Activated T-cell treated with anti-CD3 and anti-CD28 coated beads, Interleukin-2, amount 50 U/mL, for 48 hours (primary cell): ENCODE data around the gene WDR77.

Experiments
- DNase-seq, 2 experiments: peaks; one replicate each; pipeline ENCODE4 v3.0.0-alpha.2; 2020

The WDR77 gene

DNA sequence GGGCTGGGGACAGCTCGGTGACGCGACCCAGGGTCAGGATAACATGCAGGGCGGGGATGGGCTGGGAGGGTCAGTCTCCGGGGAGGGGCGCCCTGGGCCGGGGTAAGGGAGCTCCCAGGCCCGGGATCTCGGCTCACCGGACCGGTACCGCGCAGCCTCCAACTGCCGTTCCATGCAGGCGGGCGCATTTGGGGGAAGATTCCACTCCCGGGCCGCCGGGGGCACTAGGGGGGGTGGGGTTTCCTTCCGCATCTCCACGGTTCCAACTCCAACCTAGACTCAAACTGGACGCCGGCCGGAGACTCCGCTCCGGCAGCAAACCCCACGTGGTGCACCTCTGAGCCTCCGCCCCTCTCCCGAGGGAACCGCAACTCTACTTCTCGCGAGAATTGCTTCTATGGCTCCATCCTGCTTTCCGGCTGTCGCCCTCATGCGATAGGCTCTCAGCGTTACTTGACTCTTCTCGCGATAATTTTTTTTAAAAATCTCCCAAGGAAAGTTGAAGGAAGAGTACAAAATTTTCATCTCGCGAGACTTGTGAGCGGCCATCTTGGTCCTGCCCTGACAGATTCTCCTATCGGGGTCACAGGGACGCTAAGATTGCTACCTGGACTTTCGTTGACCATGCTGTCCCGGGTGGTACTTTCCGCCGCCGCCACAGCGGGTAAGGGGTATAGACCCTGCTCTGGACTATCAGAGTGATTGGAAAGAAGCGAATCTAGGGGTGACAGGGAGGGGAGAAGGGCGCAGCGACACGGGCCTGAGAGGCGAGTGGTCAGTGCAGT lies at the start of gene WDR77, which contains the start of gene ATP5PB:
TSS of gene WDR77 (minus strand) at position 339 of the 785 bp plus-strand sequence. CDS start at position 252, 87 bp downstream.
TSS of gene ATP5PB (plus strand) at position 547 of the 785 bp plus-strand sequence. CDS start at position 625, 78 bp downstream.
- DNase-seq, result peak; percentile 87 to 91

DNA sequence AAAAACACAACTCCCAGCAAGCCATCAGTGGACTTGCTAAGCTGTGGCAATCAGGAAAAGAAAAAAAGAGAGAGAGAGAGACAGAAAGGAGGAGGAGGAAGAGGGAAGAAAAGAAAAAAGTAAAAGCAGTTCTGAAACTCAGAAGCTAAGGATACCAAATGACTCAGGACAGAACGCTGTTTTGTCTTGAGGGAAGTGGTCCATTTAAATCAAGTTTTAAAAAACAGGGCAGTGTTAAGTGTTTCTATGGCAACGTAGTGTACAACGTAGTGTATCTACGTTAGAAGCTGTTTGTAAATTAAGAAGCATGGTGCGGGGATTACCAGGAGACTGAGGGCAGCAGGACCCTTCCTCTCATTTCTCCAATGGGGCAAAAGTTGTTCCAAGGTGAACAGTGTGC lies 48.5 kb upstream of the WDR77 start:
- DNase-seq, result peak in 1 of 2 experiments; percentile 11

DNA sequence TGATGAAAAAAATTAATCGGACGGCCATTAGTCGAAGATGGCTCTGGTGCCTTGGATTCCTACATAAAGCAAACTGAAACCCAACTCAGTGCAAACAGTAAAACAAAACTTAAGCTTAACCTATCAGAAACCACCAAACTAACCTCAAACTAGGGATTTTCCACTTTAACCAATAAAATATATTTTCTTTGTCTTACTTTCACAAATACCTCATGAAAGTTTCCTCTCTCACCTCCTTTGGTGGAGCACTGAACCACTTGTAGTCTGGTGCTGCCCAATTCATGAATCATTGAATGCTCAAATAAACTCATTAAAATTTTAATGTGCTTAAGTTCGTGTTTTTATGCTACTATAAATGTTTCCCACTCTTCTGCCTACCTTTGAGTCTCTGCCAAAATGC lies 47.3 kb upstream of the WDR77 start:
- peak in 1 of 2 experiments; percentile 7 for DNase-seq

DNA sequence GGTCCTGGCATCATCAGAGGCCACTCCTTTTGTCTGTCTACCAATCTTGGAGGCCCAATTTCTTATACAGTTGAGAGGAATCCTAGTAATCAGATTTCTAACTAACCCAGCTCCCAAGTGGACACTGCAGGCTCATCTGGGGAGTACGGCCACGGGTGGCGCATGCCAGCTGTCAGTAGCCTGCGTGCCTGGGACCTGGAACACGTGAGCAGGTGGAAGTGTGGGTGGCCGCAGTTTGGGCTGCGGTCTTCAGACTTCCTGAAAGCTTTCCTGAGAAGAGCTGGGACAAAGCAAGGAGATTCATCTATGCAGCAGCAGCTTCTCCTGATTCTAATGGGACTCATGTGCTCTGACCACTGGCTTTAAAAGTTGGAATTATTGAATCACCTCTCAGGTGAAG lies 42.0 kb upstream of the WDR77 start:
- no peak for DNase-seq

DNA sequence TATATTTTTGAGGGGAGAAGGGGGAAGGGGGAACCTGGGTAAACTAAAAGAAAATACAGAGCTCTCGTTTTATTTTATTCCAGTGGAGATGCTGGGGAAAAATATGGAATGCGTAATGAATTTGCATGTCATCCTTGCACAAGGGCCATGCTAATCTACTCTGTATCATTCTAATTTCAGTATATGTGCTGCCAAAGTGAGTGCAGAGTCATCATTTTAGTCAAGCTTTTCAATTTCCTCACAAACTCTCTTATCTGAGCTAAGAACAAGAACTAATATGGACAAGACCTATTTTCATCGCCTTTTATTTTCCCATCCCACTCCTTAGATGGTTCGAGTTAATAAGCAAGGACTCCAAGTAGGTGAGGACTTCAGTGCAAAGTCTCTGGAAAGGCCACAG lies 41.2 kb upstream of the WDR77 start:
- DNase-seq, result no peak

DNA sequence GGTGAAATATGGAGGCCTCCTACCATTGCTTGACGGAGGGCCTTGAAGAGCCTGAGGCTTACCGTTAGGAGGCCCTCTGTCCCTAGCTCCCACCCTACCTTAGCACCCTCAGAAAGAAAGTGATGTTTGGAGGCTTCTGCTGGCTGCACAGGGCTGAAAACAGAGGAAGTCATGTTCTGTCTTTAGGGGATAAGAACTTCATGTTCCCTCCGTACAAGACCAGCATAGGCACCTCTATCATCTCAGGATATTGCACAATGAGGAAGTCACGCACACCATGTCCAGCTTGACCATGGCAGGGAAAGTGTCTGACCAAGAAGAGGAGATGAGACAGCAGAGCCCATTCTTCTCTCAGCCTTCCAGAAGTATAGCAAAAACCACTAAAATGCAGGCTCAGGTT lies 40.5 kb upstream of the WDR77 start:
- no peak for DNase-seq

DNA sequence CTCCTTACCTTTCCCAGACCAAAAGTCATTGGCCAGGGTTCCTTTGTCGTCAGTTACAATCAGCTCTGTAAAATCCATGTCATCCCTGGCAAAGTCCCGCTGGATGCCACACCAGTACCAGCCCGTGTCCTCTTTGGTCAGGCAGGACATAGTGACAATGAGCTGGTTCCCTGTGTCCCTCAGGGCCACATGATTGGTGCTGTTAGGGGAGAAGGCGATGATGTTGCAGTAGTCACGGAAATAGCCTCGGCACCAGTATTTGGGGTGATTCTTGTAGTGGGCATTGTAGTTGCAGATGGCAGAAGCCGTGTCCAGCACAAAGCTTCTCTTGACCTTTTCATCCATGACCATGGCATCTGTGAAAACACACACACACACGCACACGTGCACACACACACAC lies 39.6 kb upstream of the WDR77 start:
- no peak for DNase-seq

DNA sequence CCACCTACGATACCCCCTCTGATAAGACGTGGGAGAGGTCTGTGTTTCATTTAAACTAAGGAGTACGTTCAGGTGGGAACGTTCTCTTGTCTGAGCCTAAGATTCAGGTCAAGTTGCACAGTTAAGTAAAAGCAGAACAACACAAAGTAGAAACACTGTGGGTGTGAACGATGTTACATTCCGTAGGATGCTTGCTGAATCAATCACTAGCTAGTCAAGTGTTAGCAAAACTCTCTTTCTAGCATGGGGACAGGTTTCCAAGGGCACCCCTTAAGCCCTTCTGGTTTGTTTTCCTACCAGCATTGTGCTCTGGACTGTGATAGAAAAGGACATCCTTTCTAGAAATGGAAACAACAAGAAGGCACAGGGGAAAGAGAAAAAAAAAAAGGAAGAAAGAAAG lies 38.1 kb upstream of the WDR77 start:
- no peak for DNase-seq

DNA sequence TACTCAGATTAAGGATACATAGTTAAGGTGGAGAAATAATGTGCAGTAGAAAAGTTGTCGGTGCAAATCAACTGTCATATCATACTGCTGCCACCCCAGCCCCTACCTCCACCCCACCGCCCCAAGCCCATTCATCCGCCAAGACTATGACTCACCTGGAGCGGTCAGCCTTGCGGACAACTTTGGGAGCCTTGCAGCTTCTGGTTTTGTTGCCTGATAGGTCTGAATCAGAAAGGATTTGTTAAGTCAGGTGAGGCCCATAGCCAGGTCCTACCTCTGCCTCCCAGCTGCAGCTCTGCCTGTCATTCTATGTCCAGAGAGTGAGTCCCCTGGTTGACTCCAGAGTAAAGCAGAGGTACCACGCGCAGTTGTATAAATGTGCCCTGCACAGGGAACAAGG lies 37.4 kb upstream of the WDR77 start:
- DNase-seq, result no peak

DNA sequence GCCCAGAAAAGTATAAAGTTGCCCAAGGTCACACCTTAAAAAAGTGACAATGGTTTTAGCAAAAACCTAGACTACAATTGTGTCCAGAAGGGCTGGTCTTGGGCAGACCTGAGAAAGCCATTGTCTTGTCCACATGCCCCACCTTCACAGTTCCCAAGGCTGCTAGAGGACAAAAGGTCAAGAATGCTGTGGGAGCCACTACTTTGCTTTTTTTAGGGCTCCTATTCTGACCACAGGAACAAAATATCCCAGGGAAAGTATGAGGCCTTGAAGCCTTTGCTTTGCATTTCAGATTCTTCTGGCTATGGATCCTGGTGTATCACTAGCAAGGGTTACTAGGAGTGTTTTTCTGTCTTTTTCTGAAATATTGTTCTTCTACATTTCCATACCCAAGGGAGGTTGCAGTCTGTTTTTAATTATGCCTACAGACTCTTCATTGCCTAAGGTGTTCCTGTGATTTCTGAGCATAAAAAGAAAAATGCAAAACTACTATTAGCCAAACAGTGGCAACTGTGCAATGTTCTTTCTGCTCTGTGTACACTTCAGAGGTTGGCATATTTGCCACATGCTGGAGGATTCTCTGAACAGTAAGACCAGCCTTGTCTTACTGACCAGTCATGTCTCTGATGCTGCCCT lies 35.5 kb upstream of the WDR77 start:
- DNase-seq, result no peak

DNA sequence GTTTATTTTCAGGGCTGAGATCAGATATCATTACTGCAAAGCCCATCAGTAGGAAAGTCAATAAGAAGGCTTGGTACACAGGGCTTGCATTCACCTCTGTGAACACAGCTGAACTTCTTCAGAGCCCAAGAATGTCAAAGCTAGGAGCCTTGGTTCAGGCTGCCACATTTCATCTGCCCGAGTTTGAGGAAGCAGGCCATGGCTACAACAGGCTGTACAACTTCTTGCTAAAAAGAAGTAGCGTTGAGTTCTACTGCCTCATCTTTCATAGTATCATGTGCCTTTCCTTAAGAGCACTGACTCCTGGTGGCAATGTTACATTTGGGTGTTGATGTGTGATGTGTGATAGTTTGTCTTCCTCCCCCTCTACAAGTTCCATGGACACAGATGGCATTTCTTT lies 34.8 kb upstream of the WDR77 start:
- DNase-seq, result no peak

DNA sequence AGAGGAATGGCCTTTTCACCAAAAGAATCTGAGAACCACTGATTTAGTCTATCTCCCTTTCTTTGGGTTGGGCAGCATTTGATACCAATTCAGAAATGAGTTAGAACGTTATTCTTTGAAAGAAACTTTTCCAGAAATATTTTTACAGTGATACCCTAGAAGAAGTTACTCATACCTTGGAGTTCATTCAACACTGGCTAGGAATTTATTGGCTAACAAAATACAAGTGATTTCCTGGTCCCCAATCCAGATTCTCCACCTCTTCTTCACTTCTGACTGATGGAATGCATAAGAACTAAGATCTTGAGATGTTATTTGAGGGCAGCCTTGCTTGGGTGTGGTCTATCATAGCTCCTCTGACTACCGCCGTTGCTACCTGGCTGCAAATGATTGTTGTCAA lies 34.1 kb upstream of the WDR77 start:
- DNase-seq, result no peak

DNA sequence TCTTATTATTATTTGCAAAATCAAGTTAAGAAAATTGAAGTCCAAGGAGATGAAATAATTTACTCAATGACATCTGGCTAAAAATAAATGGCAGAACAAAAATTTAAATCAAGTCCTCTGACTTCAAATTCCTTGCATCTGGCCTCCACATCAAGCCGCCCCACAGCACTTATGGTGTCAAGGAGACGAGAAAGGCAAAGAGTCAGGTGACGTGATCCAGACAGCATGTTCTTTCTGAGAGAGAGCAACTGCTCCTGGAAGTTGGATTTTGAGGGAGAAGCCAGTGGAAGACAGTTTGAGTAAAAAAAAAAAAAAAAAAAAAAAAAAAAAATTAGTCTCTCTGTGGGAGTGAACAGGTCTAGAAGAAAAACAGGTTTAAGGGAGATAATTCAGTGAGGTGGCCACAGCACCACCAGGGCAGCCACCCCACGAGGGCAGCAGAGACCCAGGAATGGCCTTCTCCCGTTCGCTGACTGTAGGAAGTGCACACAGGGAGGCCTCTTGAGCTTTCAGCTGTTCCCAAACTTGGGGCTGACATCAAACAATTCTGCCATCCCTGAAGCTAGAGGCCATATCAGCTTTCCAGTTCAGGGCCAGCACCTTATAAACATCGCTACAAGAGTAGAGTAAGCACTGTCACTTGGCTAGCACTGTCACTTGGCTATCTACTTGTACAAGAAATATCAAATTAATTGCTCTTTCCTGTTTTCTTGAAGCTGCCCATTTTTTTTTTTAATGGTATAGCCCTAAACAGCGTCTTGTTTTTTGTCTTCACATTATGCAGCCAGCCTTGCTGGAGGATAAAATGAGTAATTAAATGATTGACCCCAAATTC lies 32.5 kb upstream of the WDR77 start:
- peak; percentile 67 to 76 for DNase-seq

DNA sequence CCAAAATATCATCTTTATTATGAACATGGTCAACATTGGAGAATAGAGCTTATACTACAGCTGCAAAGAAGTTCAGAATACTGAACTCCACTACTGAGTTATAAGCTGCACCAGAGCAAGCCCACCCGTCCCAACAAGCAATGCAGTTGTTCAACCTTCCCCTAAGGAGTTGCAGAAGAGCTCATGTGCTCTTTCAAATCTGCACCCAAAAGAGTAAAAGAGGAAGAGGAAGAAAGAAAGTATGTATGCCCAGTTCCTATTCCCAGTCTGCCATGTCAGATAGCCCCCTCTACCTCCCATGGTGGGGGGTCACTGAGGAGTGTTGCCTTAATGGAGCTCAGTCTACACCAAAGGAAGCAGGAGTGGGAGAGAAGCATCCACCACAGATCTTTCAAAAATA lies 31.6 kb upstream of the WDR77 start:
- DNase-seq, result no peak

DNA sequence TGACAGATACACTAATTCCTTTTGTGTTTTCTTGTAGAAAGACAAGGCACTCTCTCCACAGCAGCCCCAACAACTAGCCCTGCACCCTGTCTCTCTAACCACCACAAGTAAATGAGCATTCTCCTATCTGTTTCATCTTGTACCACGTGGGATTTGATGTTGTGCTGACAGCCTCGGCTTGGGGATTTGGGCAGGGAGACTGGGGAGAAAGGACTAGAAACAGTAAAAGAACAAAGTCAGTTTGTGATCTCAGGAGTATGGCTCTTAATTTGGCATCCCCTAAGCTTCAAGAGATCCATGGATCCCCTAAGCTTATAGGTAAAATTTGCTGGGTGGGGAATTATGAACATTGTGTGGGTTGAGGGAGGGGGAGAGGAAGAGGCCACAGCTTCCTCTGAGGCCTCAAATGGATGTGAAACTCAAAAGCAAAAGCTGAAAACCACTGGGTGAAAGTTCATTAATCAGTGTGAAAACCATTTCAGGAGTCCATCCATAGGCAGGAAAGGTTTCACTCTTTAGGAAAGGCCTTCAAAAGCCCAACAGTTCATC lies 27.8 kb upstream of the WDR77 start:
- peak; percentile 46 to 48 for DNase-seq

DNA sequence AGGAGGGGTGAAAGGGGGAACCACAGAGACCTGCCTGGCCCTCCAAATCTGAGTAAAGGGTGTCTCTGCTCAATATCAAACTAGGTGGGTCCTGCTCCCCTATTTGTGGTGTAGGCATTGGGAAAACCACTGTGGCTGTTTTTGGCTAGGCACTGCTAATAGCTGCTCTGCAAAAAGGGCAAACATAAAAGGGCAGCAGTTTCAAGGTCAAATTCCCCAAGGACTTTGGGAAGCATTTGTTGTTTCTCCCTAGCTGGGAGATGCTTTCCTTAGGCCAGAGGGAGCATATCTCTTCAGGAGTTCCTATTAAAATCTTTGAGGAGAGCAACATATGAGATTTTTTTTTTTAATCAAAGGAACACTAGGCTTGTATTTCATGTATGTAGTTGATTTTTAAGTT lies 27.2 kb upstream of the WDR77 start:
- no peak for DNase-seq

DNA sequence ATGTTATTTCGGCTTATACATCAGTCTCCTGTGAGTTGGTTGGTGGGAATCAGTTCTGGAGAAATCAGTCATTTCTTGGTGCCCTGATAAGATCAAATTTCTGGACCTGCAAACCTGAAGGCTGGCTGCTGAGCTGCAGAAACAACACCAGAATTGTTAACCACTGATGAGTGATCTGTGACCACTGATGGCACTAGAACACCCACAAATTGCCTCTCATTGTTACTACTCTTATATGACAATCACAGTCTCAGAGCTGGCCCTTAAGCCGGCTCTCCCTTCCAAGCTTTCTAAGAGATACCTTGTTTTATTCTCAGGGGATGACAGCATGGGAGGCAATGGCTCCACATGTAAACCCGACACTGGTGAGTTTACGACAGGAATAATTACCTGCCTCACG lies 26.6 kb upstream of the WDR77 start:
- peak; percentile 54 to 62 for DNase-seq

DNA sequence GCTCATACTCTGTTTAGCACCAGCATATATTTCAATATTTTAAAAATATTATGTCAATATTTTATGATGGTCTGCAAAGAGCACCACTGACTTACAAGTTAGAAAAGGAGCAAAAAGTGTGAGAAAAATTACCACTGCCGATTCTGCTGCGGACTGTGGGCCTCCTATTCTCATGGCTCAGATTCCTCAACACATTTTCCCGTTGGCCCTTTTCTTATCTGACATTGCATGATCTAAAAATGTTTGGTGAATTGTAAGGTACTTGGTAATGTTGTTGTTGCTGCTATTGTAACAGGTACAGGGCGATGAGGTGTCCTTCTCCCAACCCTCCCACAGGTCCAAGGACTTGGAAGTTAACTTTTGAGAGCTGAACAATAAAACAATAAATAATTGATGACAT lies 25.5 kb upstream of the WDR77 start:
- DNase-seq, result no peak

DNA sequence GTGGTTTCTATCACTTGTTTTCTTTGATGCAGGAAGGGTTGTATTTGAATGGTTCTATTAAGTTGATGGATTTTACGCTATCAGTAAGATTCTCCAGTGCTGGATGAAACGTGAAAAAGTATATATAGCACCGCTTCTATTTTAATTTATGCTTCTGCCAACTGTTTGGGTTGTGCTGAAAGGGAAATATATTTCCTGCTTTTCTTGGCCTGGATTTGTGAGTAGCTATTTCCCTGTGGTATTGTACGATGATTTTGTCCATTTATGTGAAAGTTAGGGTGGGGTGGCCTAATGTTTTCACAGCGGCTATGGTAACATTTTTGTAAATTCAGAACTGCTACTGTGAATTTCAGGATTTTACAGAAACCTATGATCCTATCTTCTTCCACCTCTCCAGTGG lies 25.1 kb upstream of the WDR77 start:
- DNase-seq, result no peak

DNA sequence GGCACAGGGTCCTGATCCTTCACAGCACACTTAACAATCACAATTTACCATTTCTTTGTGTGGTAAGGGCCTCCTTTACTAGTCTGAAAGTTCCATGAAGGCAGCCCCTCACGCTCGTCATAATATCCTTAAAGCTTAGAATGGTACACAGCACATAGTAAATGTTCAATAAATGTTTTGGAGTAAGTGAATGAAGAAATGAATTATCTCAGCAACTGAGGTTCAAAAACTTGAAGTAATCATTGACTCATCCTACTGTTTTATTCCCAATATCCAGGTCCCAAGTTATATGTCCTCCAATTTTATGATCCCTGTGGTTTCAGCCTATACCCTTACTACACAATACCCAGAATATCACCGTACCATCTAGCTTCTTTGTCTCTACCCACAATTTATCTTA lies 22.5 kb upstream of the WDR77 start:
- no peak for DNase-seq

DNA sequence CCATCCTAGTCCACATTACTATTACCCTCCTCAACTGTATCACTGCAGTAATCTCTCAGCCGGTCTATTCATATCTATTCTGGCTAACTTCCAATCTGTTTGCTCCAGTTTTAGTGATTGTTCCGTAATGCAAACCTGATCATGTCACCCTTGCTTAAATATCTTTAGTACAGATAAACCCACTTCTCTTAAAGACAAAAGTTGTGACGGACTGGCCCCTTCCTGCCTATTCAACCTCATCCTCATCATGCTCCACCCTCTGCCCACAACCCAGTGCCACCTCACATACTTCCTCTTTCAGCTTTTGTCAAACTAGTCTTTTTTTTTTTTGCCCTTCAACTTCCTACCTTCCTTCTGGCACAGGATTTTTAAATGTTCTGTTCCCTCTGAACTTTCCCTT lies 22.0 kb upstream of the WDR77 start:
- peak; percentile 61 to 66 for DNase-seq

DNA sequence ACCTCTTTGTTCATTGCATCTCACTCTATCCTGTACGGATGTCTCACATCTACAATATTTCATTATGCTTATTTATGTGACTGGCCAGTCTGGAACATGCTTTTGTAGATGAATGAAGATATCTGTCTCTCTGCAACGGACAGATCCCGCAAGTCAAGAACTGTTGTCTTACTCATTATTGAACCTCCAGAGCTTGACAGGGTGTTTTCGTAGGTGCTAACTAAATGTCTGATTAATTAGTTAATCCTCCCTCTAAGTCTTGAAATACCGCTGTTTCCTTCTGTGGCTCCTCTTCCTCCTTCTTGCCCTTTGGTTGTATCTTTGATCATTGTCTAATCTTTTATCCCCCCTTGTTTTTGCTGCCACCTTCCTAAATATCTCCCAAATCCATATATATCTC lies 21.5 kb upstream of the WDR77 start:
- no peak for DNase-seq

DNA sequence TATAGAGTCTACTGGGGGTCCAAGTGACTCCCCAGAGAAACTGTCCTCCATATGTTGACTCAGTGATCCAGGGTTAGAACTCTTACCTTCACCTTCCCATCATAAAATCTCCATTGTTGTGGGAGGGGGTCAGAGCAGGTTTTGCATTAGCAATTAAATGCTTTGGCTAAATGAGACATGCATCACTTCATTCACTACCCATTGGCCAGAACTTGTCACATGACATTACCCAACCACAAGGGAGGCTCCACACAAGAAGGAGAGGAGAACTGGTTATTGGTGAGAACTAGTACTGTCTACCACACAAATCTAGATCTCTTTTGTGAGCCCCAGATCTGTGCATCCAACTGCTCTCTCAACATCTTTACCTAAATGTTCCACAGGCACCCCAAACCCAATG lies 20.5 kb upstream of the WDR77 start:
- no peak for DNase-seq
